ENCODE results near the gene NRXN3. TPM values are rescaled to one million over a fixed set of nuclear protein-coding genes. Genes with fewer than 3 reads are reported as not detected.

NRXN3 gene
- total and polyA plus RNA-seq, 4 donors, result 1.5 to 16.6 (median 7.7) TPM

- Histone ChIP-seq H3K27ac (ENCODE audit: low read depth in 1 of 2, low read length in 2 of 2) (no peak overlapping the region), H3K9me3 (ENCODE audit: control insufficient read depth, low read length) (no peaks in the 10 kb centered on the region), H3K4me1 (ENCODE audit: control insufficient read depth in 1 of 2, insufficient read depth in 2 of 2, low read length in 2 of 2) (no peaks in the 10 kb centered on the region), H3K27me3 (ENCODE audit: control insufficient read depth in 1 of 2, insufficient read depth in 2 of 2, low read length in 1 of 2) (no peaks in the 10 kb centered on the region), H3K36me3 (ENCODE audit: control insufficient read depth in 1 of 2, insufficient read depth in 2 of 2, low read length in 1 of 2) (no peaks in the 10 kb centered on the region), H3K4me3 (ENCODE audit: low read length in 2 of 2) (no peak overlapping the region)
- WGBS, 2 donors, result 62 to 66% methylated on average over 7 of the region's 7 CpGs
- ATAC-seq (ENCODE audit: low FRiP score), result no peak
- no peak for DNase-seq
- intact Hi-C loops (cut with DNase I), result no loop called here
These were observed 157.5 kb downstream of the NRXN3 start for GRCh38 chr14:78327426-78328221.

- H3K27me3 ChIP-seq (ENCODE audit: control insufficient read depth in 1 of 2, insufficient read depth in 2 of 2, low read length in 1 of 2), result no peaks in the 10 kb centered on the region
- H3K27ac ChIP-seq (ENCODE audit: low read depth in 1 of 2, low read length in 2 of 2), result no peak overlapping the region
- intact Hi-C loops (cut with DNase I), result no loop called here
- H3K9me3 ChIP-seq (ENCODE audit: control insufficient read depth, low read length), result no peaks in the 10 kb centered on the region
- no peak overlapping the region for H3K4me3 ChIP-seq (ENCODE audit: low read length in 2 of 2)
- ATAC-seq (ENCODE audit: low FRiP score), result no peak
- 80 to 87% methylated on average over 1 of the region's 1 CpG for WGBS, 2 donors
- H3K4me1 ChIP-seq (ENCODE audit: control insufficient read depth in 1 of 2, insufficient read depth in 2 of 2, low read length in 2 of 2), result no peaks in the 10 kb centered on the region
- no peak for DNase-seq
- no peaks in the 10 kb centered on the region for H3K36me3 ChIP-seq (ENCODE audit: control insufficient read depth in 1 of 2, insufficient read depth in 2 of 2, low read length in 1 of 2)
These were observed 159.2 kb downstream of the NRXN3 start for GRCh38 chr14:78329371-78329770.

GRCh38 chr14:78335531-78335930, 165.4 kb downstream of the NRXN3 start:
- intact Hi-C loops (cut with DNase I), result no loop called here
- no peaks in the 10 kb centered on the region for H3K36me3 ChIP-seq (ENCODE audit: control insufficient read depth in 1 of 2, insufficient read depth in 2 of 2, low read length in 1 of 2)
- 83 to 88% methylated on average over 2 of the region's 2 CpGs for WGBS, 2 donors
- H3K4me3 ChIP-seq (ENCODE audit: low read length in 2 of 2), result no peak overlapping the region
- H3K27ac ChIP-seq (ENCODE audit: low read depth in 1 of 2, low read length in 2 of 2), result no peak overlapping the region
- ATAC-seq (ENCODE audit: low FRiP score), result no peak
- no peaks in the 10 kb centered on the region for H3K4me1 ChIP-seq (ENCODE audit: control insufficient read depth in 1 of 2, insufficient read depth in 2 of 2, low read length in 2 of 2)
- H3K9me3 ChIP-seq (ENCODE audit: control insufficient read depth, low read length), result no peaks in the 10 kb centered on the region
- peaks cover 0 to 1% of the 10 kb centered on the region in 2 donors for H3K27me3 ChIP-seq (ENCODE audit: control insufficient read depth in 1 of 2, insufficient read depth in 2 of 2, low read length in 1 of 2)
- no peak for DNase-seq

- DNase-seq (no peak), ATAC-seq (ENCODE audit: low FRiP score) (no peak)
- Histone ChIP-seq H3K36me3 (ENCODE audit: control insufficient read depth in 1 of 2, insufficient read depth in 2 of 2, low read length in 1 of 2) (no peaks in the 10 kb centered on the region), H3K27me3 (ENCODE audit: control insufficient read depth in 1 of 2, insufficient read depth in 2 of 2, low read length in 1 of 2) (peaks cover 0 to 1% of the 10 kb centered on the region in 2 donors), H3K4me1 (ENCODE audit: control insufficient read depth in 1 of 2, insufficient read depth in 2 of 2, low read length in 2 of 2) (no peaks in the 10 kb centered on the region), H3K4me3 (ENCODE audit: low read length in 2 of 2) (no peak overlapping the region), H3K9me3 (ENCODE audit: control insufficient read depth, low read length) (no peaks in the 10 kb centered on the region), H3K27ac (ENCODE audit: low read depth in 1 of 2, low read length in 2 of 2) (no peak overlapping the region)
- WGBS, 2 donors, result 73 to 87% methylated on average over 3 of the region's 3 CpGs
- intact Hi-C loops (cut with DNase I), result no loop called here
These were observed 170.1 kb downstream of the NRXN3 start for GRCh38 chr14:78340250-78340649.

GRCh38 chr14:78341827-78342389, 171.7 kb downstream of the NRXN3 start:
- Histone ChIP-seq H3K9me3 (ENCODE audit: control insufficient read depth, low read length) (peaks cover 2% of the 10 kb centered on the region), H3K36me3 (ENCODE audit: control insufficient read depth in 1 of 2, insufficient read depth in 2 of 2, low read length in 1 of 2) (no peaks in the 10 kb centered on the region), H3K4me1 (ENCODE audit: control insufficient read depth in 1 of 2, insufficient read depth in 2 of 2, low read length in 2 of 2) (no peaks in the 10 kb centered on the region), H3K4me3 (ENCODE audit: low read length in 2 of 2) (no peak overlapping the region), H3K27ac (ENCODE audit: low read depth in 1 of 2, low read length in 2 of 2) (no peak overlapping the region), H3K27me3 (ENCODE audit: control insufficient read depth in 1 of 2, insufficient read depth in 2 of 2, low read length in 1 of 2) (peaks cover 0 to 1% of the 10 kb centered on the region in 2 donors)
- intact Hi-C loops (cut with DNase I), result no loop called here
- ATAC-seq (ENCODE audit: low FRiP score) (no peak), DNase-seq (no peak)
- 67 to 73% methylated on average over 3 of the region's 3 CpGs for WGBS, 2 donors

GRCh38 chr14:78342879-78343278, 172.7 kb downstream of the NRXN3 start:
- 62 to 68% methylated on average over 1 of the region's 1 CpG for WGBS, 2 donors

GRCh38 chr14:78344290-78344689, 174.1 kb downstream of the NRXN3 start:
- Histone ChIP-seq H3K36me3 (ENCODE audit: control insufficient read depth in 1 of 2, insufficient read depth in 2 of 2, low read length in 1 of 2) (no peaks in the 10 kb centered on the region), H3K27me3 (ENCODE audit: control insufficient read depth in 1 of 2, insufficient read depth in 2 of 2, low read length in 1 of 2) (no peaks in the 10 kb centered on the region), H3K9me3 (ENCODE audit: control insufficient read depth, low read length) (peaks cover 2% of the 10 kb centered on the region), H3K4me3 (ENCODE audit: low read length in 2 of 2) (no peak overlapping the region), H3K27ac (ENCODE audit: low read depth in 1 of 2, low read length in 2 of 2) (no peak overlapping the region), H3K4me1 (ENCODE audit: control insufficient read depth in 1 of 2, insufficient read depth in 2 of 2, low read length in 2 of 2) (no peaks in the 10 kb centered on the region)
- 54 to 61% methylated on average over 4 of the region's 4 CpGs for WGBS, 2 donors
- ATAC-seq (ENCODE audit: low FRiP score) (no peak), DNase-seq (no peak)
- intact Hi-C loops (cut with DNase I), result no loop called here

More at GRCh38 chr14:78342879-78343278, 172.7 kb downstream of the NRXN3 start:
- no peak overlapping the region for H3K4me3 ChIP-seq (ENCODE audit: low read length in 2 of 2)
- intact Hi-C loops (cut with DNase I), result no loop called here
- H3K27me3 ChIP-seq (ENCODE audit: control insufficient read depth in 1 of 2, insufficient read depth in 2 of 2, low read length in 1 of 2), result no peaks in the 10 kb centered on the region
- H3K36me3 ChIP-seq (ENCODE audit: control insufficient read depth in 1 of 2, insufficient read depth in 2 of 2, low read length in 1 of 2), result no peaks in the 10 kb centered on the region
- no peaks in the 10 kb centered on the region for H3K4me1 ChIP-seq (ENCODE audit: control insufficient read depth in 1 of 2, insufficient read depth in 2 of 2, low read length in 2 of 2)
- DNase-seq, result no peak
- peaks cover 2% of the 10 kb centered on the region for H3K9me3 ChIP-seq (ENCODE audit: control insufficient read depth, low read length)
- no peak overlapping the region for H3K27ac ChIP-seq (ENCODE audit: low read depth in 1 of 2, low read length in 2 of 2)
- no peak for ATAC-seq (ENCODE audit: low FRiP score)

- Histone ChIP-seq H3K36me3 (ENCODE audit: control insufficient read depth in 1 of 2, insufficient read depth in 2 of 2, low read length in 1 of 2) (no peaks in the 10 kb centered on the region), H3K9me3 (ENCODE audit: control insufficient read depth, low read length) (peaks cover 2% of the 10 kb centered on the region), H3K4me3 (ENCODE audit: low read length in 2 of 2) (no peak overlapping the region), H3K27me3 (ENCODE audit: control insufficient read depth in 1 of 2, insufficient read depth in 2 of 2, low read length in 1 of 2) (no peaks in the 10 kb centered on the region), H3K27ac (ENCODE audit: low read depth in 1 of 2, low read length in 2 of 2) (no peak overlapping the region), H3K4me1 (ENCODE audit: control insufficient read depth in 1 of 2, insufficient read depth in 2 of 2, low read length in 2 of 2) (no peaks in the 10 kb centered on the region)
- WGBS, 2 donors, result 57 to 58% methylated on average over 6 of the region's 6 CpGs
- intact Hi-C loops (cut with DNase I), result no loop called here
- DNase-seq, result no peak
- no peak for ATAC-seq (ENCODE audit: low FRiP score)
These were observed 175.1 kb downstream of the NRXN3 start for GRCh38 chr14:78345131-78345744.

DNA sequence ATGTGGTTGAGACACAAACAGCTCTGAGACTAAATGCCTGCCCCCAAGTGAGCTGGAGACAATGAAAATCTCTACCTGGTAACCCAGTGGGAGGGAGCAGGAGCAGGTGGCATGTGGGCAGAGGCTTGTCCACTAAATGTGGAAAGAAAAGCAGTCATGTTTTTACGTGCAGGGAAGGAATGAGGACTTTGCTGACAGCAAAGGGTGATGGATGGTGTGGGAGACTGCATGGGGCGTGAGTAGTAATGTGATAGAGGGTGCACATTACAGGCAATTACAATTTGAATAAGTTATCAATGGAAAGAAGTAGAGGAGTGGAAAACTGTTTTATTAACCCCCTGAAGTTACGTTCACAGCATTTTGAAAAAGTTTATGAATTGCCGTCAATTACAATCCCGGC, 176.6 kb downstream of the NRXN3 start:
- ATAC-seq (ENCODE audit: low FRiP score) (no peak), DNase-seq (no peak)
- H3K27me3 ChIP-seq (ENCODE audit: control insufficient read depth in 1 of 2, insufficient read depth in 2 of 2, low read length in 1 of 2), result no peaks in the 10 kb centered on the region
- peaks cover 2% of the 10 kb centered on the region for H3K9me3 ChIP-seq (ENCODE audit: control insufficient read depth, low read length)
- intact Hi-C loops (cut with DNase I), result no loop called here
- H3K27ac ChIP-seq (ENCODE audit: low read depth in 1 of 2, low read length in 2 of 2), result no peak overlapping the region
- no peak overlapping the region for H3K4me3 ChIP-seq (ENCODE audit: low read length in 2 of 2)
- H3K4me1 ChIP-seq (ENCODE audit: control insufficient read depth in 1 of 2, insufficient read depth in 2 of 2, low read length in 2 of 2), result no peaks in the 10 kb centered on the region
- 36 to 52% methylated on average over 5 of the region's 5 CpGs for WGBS, 2 donors
- H3K36me3 ChIP-seq (ENCODE audit: control insufficient read depth in 1 of 2, insufficient read depth in 2 of 2, low read length in 1 of 2), result no peaks in the 10 kb centered on the region
